Measurements from ENCODE around the gene SERINC5. TPM values are rescaled to one million over a fixed set of nuclear protein-coding genes. Genes with fewer than 3 reads are reported as not detected.

Gene SERINC5
- polyA plus RNA-seq, 1 of the 3 experiments (the other 2 are of a cell fraction): 4.5 TPM

DNA sequence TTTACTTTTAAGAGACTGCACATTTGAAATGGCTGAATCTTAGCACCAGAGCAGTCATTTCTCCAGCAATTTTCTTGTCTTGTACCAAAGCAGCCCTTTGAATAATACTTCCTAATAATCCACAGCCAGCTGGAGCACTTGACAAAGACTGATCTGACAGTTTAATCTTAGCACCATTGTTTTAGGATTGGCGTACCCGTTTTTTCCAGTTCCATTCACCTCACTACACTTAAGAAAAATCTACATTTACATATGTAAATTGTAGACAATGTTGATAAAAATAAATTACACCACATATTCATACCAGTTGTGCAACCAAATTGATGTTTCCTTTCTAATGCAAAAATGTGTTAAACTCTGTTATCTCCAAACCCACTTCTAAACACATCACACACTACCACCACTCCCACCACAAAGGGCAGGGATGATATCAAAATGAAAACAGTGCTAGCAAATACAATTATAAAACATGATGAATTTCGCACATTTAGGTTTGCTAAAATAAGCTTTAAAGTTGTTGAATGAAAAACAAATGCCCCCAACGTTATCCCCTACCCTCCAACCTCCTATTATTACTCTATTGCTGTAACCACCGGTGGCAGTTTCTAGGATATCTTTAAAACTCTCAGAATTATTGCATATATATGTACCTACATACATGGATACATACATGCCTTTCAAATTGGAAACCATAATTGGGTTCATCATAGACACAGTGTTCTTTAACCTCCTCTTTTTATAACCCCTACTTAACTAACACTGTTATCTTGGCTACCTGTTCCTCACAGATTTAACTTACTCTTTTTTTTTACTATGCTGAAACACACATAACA is 21.5 kb downstream of the SERINC5 start:
- Histone ChIP-seq H2AFZ (ENCODE audit: low read depth) (no peak overlapping the region), H3K27ac (ENCODE audit: low read depth in 2 of 2, low read length in 1 of 2) (no peak overlapping the region), H3K9me3 (no peaks in the 10 kb centered on the region), H3F3A (replicated peaks; ENCODE audit: insufficient read depth) (no peaks in the 10 kb centered on the region), H3K9me2 (no peaks in the 10 kb centered on the region), H3K9ac (no peak overlapping the region), H3K4me1 (ENCODE audit: control insufficient read depth in 1 of 2, insufficient read depth in 2 of 2, low read depth in 1 of 2, low read length in 1 of 2) (peaks cover 6 to 10% of the 10 kb centered on the region in 2 experiments; a peak in 3 of 4 replicates), H4K20me1 (ENCODE audit: insufficient read depth) (no peaks in the 10 kb centered on the region), H3K4me2 (no peak overlapping the region), H3K79me2 (ENCODE audit: insufficient read depth) (no peaks in the 10 kb centered on the region), H3K4me3 (ENCODE audit: low read depth in 2 of 2, low read length in 1 of 2) (no peak overlapping the region), H3K27me3 (ENCODE audit: insufficient read depth) (no peaks in the 10 kb centered on the region), H3K36me3 (replicated peaks in 1 of 2; ENCODE audit: control insufficient read depth in 1 of 2, insufficient read depth in 2 of 2, low read length in 1 of 2) (no peaks in the 10 kb centered on the region)
- no peak for DNase-seq
- CTCF ChIA-PET: no interaction called here
- TF ChIP-seq, protein P1, sequence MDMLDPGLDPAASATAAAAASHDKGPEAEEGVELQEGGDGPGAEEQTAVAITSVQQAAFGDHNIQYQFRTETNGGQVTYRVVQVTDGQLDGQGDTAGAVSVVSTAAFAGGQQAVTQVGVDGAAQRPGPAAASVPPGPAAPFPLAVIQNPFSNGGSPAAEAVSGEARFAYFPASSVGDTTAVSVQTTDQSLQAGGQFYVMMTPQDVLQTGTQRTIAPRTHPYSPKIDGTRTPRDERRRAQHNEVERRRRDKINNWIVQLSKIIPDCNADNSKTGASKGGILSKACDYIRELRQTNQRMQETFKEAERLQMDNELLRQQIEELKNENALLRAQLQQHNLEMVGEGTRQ (IDR thresholded peaks at IDR 0.05; ENCODE audit: borderline replicate concordance, low read depth, low read length): no peak
- TF ChIP-seq MXI1 (IDR thresholded peaks at IDR 0.05; ENCODE audit: low read depth, low read length): no peak
- TF ChIP-seq POLR2AphosphoS5 (IDR thresholded peaks at IDR 0.05; ENCODE audit: low read depth, low read length): no peak
- no peak for TF ChIP-seq CHD2 (IDR thresholded peaks at IDR 0.05; ENCODE audit: low read length, partially characterized antibody)
- no peak for TF ChIP-seq RCOR1 (IDR thresholded peaks at IDR 0.05; ENCODE audit: low read length)
- no peak for TF ChIP-seq RXRA (IDR thresholded peaks at IDR 0.05; ENCODE audit: borderline replicate concordance, low read depth)
- no peak for TF ChIP-seq ELF1 (IDR thresholded peaks at IDR 0.05)
- TF ChIP-seq, protein P2, sequence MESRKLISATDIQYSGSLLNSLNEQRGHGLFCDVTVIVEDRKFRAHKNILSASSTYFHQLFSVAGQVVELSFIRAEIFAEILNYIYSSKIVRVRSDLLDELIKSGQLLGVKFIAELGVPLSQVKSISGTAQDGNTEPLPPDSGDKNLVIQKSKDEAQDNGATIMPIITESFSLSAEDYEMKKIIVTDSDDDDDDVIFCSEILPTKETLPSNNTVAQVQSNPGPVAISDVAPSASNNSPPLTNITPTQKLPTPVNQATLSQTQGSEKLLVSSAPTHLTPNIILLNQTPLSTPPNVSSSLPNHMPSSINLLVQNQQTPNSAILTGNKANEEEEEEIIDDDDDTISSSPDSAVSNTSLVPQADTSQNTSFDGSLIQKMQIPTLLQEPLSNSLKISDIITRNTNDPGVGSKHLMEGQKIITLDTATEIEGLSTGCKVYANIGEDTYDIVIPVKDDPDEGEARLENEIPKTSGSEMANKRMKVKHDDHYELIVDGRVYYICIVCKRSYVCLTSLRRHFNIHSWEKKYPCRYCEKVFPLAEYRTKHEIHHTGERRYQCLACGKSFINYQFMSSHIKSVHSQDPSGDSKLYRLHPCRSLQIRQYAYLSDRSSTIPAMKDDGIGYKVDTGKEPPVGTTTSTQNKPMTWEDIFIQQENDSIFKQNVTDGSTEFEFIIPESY (IDR thresholded peaks at IDR 0.05; ENCODE audit: borderline replicate concordance, low read depth): no peak
- TF ChIP-seq, protein P3, sequence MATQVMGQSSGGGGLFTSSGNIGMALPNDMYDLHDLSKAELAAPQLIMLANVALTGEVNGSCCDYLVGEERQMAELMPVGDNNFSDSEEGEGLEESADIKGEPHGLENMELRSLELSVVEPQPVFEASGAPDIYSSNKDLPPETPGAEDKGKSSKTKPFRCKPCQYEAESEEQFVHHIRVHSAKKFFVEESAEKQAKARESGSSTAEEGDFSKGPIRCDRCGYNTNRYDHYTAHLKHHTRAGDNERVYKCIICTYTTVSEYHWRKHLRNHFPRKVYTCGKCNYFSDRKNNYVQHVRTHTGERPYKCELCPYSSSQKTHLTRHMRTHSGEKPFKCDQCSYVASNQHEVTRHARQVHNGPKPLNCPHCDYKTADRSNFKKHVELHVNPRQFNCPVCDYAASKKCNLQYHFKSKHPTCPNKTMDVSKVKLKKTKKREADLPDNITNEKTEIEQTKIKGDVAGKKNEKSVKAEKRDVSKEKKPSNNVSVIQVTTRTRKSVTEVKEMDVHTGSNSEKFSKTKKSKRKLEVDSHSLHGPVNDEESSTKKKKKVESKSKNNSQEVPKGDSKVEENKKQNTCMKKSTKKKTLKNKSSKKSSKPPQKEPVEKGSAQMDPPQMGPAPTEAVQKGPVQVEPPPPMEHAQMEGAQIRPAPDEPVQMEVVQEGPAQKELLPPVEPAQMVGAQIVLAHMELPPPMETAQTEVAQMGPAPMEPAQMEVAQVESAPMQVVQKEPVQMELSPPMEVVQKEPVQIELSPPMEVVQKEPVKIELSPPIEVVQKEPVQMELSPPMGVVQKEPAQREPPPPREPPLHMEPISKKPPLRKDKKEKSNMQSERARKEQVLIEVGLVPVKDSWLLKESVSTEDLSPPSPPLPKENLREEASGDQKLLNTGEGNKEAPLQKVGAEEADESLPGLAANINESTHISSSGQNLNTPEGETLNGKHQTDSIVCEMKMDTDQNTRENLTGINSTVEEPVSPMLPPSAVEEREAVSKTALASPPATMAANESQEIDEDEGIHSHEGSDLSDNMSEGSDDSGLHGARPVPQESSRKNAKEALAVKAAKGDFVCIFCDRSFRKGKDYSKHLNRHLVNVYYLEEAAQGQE (IDR thresholded peaks at IDR 0.05; ENCODE audit: low read depth, low read length): no peak
- no peak for TF ChIP-seq NFIC (IDR thresholded peaks at IDR 0.05; ENCODE audit: borderline replicate concordance)
- no peak for TF ChIP-seq EZH2phosphoT487 (IDR thresholded peaks at IDR 0.05; ENCODE audit: borderline replicate concordance, low read depth)
- TF ChIP-seq RFX5 (IDR thresholded peaks at IDR 0.05; ENCODE audit: low read length): no peak
- TF ChIP-seq, protein P4, sequence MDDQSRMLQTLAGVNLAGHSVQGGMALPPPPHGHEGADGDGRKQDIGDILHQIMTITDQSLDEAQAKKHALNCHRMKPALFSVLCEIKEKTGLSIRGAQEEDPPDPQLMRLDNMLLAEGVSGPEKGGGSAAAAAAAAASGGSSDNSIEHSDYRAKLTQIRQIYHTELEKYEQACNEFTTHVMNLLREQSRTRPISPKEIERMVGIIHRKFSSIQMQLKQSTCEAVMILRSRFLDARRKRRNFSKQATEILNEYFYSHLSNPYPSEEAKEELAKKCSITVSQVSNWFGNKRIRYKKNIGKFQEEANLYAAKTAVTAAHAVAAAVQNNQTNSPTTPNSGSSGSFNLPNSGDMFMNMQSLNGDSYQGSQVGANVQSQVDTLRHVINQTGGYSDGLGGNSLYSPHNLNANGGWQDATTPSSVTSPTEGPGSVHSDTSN (IDR thresholded peaks at IDR 0.05): no peak
- TF ChIP-seq NRF1 (IDR thresholded peaks at IDR 0.05; ENCODE audit: low read depth, low read length): no peak
- TF ChIP-seq TCF12 (IDR thresholded peaks at IDR 0.05): no peak
- no peak for TF ChIP-seq TEAD4 (IDR thresholded peaks at IDR 0.05; ENCODE audit: borderline replicate concordance, insufficient read depth)
- no peak for TF ChIP-seq GABPA (IDR thresholded peaks at IDR 0.05; ENCODE audit: low read depth)
- WGBS (ENCODE audit: low lambda C conversion rate): 77% methylated on average over 5 of the region's 5 CpGs
- POLR2A ChIA-PET: no interaction called here
